ENCODE measurements around the gene LSMEM2. TPM values are rescaled to one million over a fixed set of nuclear protein-coding genes. Genes with fewer than 3 reads are reported as not detected.
A peak's percentile ranks its signal among the peaks of the same experiment; 100 is the strongest.

The LSMEM2 gene
- total RNA-seq, 2 donors from 2014 or later = not detected

- no peak overlapping the region for H3K27ac ChIP-seq
Measured at GRCh38 chr3:50295553-50296431, 16.9 kb downstream of the LSMEM2 start.

GRCh38 chr3:50296721-50297383 is 18.0 kb downstream of the LSMEM2 start:
- H3K36me3 ChIP-seq = no peaks in the 10 kb centered on the region
- no peak overlapping the region for H3K27ac ChIP-seq
- no peaks in the 10 kb centered on the region for H3K9me3 ChIP-seq
- H3K27me3 ChIP-seq (replicated peaks; ENCODE audit: insufficient read depth) = no peaks in the 10 kb centered on the region
- no peak for DNase-seq (ENCODE audit: low spot score)
- no peak for TF ChIP-seq CTCF (IDR thresholded peaks at IDR 0.05)
- H3K4me1 ChIP-seq (ENCODE audit: control insufficient read depth in 1 of 2, low read depth in 2 of 2) = peaks cover 19 to 36% of the 10 kb centered on the region in 2 donors
- no peak for ATAC-seq (ENCODE audit: insufficient number of reproducible peaks, low FRiP score, low read depth)
- no peak overlapping the region for H3K4me3 ChIP-seq

More at GRCh38 chr3:50295553-50296431, 16.9 kb downstream of the LSMEM2 start:
- Histone ChIP-seq H3K9me3 (no peaks in the 10 kb centered on the region), H3K36me3 (no peaks in the 10 kb centered on the region), H3K4me3 (no peak overlapping the region), H3K4me1 (ENCODE audit: control insufficient read depth in 1 of 2, low read depth in 2 of 2) (peaks cover 24 to 45% of the 10 kb centered on the region in 2 donors), H3K27me3 (replicated peaks; ENCODE audit: insufficient read depth) (no peaks in the 10 kb centered on the region)
- no peak for TF ChIP-seq CTCF (IDR thresholded peaks at IDR 0.05)
- DNase-seq (ENCODE audit: low spot score) = no peak
- no peak for ATAC-seq (ENCODE audit: insufficient number of reproducible peaks, low FRiP score, low read depth)

GRCh38 chr3:50297384-50297775 is 18.5 kb downstream of the LSMEM2 start:
- DNase-seq (ENCODE audit: low spot score) (no peak), ATAC-seq (ENCODE audit: insufficient number of reproducible peaks, low FRiP score, low read depth) (no peak)
- Histone ChIP-seq H3K9me3 (no peaks in the 10 kb centered on the region), H3K27me3 (replicated peaks; ENCODE audit: insufficient read depth) (no peaks in the 10 kb centered on the region), H3K4me3 (no peak overlapping the region), H3K4me1 (ENCODE audit: control insufficient read depth in 1 of 2, low read depth in 2 of 2) (peaks cover 19 to 36% of the 10 kb centered on the region in 2 donors), H3K27ac (no peak overlapping the region), H3K36me3 (no peaks in the 10 kb centered on the region)
- no peak for TF ChIP-seq CTCF (IDR thresholded peaks at IDR 0.05)

GRCh38 chr3:50297896-50298725 is 19.2 kb downstream of the LSMEM2 start:
- Histone ChIP-seq H3K4me3 (peak overlapping the region; percentile 94), H3K36me3 (no peaks in the 10 kb centered on the region), H3K9me3 (no peaks in the 10 kb centered on the region), H3K4me1 (ENCODE audit: control insufficient read depth in 1 of 2, low read depth in 2 of 2) (peaks cover 16 to 30% of the 10 kb centered on the region in 2 donors), H3K27me3 (replicated peaks; ENCODE audit: insufficient read depth) (no peaks in the 10 kb centered on the region), H3K27ac (peak overlapping the region; percentile 72 to 80)
- no peak for ATAC-seq (ENCODE audit: insufficient number of reproducible peaks, low FRiP score, low read depth)
- DNase-seq (ENCODE audit: low spot score) = no peak
- TF ChIP-seq CTCF (IDR thresholded peaks at IDR 0.05) = peak; percentile 21

Data from thoracic aorta (tissue), 2 donors.